H1 (cell line): ENCODE results near the gene DMRT1. TPM values are rescaled to one million over a fixed set of nuclear protein-coding genes. Genes with fewer than 3 reads are reported as not detected.

Source experiments
- BACH1 ChIP-seq: IDR thresholded peaks from 2 replicates; pipeline ENCODE4 v1.6.1; 2012; ENCODE audit warnings: low read length, improper control_type of control experiment
- EP300 ChIP-seq, 2 experiments: IDR thresholded peaks; 1 replicate in 1 of 2; 2 replicates in 1 of 2; pipeline ENCODE4 v1.6.1; 2011 to 2012; ENCODE audit warnings: low read depth in 2 of 2, low read length in 2 of 2, mild to moderate bottlenecking in 2 of 2, borderline replicate concordance in 1 of 2, inconsistent platforms in 1 of 2, moderate library complexity in 1 of 2
- HDAC2 ChIP-seq, 2 experiments: fragments of 300-600 bp in 1 of 2; sonication (generic) in 1 of 2; IDR thresholded peaks; 2 replicates each; pipeline ENCODE4 v1.6.1; 2011 to 2012; ENCODE audit warnings: low read depth in 2 of 2, low read length in 2 of 2, mild to moderate bottlenecking in 2 of 2, moderate library complexity in 2 of 2, borderline replicate concordance in 1 of 2, inconsistent platforms in 1 of 2
- JUND ChIP-seq: IDR thresholded peaks from 2 replicates; pipeline ENCODE4 v1.6.1; 2011; ENCODE audit warnings: mild to moderate bottlenecking, improper control_type of control experiment, low read length
- NANOG ChIP-seq: IDR thresholded peaks from 2 replicates; pipeline ENCODE4 v1.6.1; 2011; ENCODE audit warnings: low read length, low read depth, mild to moderate bottlenecking, inconsistent platforms; ENCODE audit not compliant: insufficient read depth, poor library complexity, severe bottlenecking
- PHF8 ChIP-seq: fragments of 200-600 bp; sonication (generic); conservative IDR thresholded peaks from 2 replicates; pipeline ENCODE4 v1.7.1; 2012; ENCODE audit warnings: low read depth, mild to moderate bottlenecking, inconsistent platforms, low read length, moderate library complexity
- POLR2A ChIP-seq, 2 experiments: IDR thresholded peaks; 1 replicate in 1 of 2; 2 replicates in 1 of 2; pipeline ENCODE4 v1.6.1; 2011; ENCODE audit warnings: low read depth in 2 of 2, low read length in 2 of 2, mild to moderate bottlenecking in 2 of 2; ENCODE audit errors: control extremely low read depth in 1 of 2
- RAD21 ChIP-seq, 2 experiments: IDR thresholded peaks in 1 of 2; conservative IDR thresholded peaks in 1 of 2; 2 replicates each; pipeline ENCODE4 v1.6.1; 2011; ENCODE audit warnings: low read depth in 2 of 2, low read length in 2 of 2, improper control_type of control experiment in 1 of 2, inconsistent platforms in 1 of 2, mild to moderate bottlenecking in 1 of 2, moderate library complexity in 1 of 2
- SIRT6 ChIP-seq: IDR thresholded peaks from one replicate; pipeline ENCODE4 v1.7.1; 2012; ENCODE audit warnings: low read length, inconsistent platforms
- SIX5 ChIP-seq: IDR thresholded peaks from 2 replicates; pipeline ENCODE4 v1.6.1; 2011; ENCODE audit warnings: mild to moderate bottlenecking, low read depth, low read length
- SP4 ChIP-seq: IDR thresholded peaks from 2 replicates; pipeline ENCODE4 v1.6.1; 2012; ENCODE audit warnings: low read length, inconsistent platforms
- TCF12 ChIP-seq: IDR thresholded peaks from 2 replicates; pipeline ENCODE4 v1.6.1; 2011; ENCODE audit warnings: low read depth, mild to moderate bottlenecking, low read length
- polyA plus RNA-seq, 7 experiments: library from polyadenylated mRNA; depleted of rRNA in 3 of 7; stranded (reverse) in 5 of 7; unstranded in 2 of 7; fragments of >200 nt in 5 of 7; fragments of 200-250 nt in 2 of 7; gene quantifications; 1 replicate in 5 of 7; 2 replicates in 1 of 7; 4 replicates in 1 of 7; pipeline versions ENCODE4 v1.2.1 to v1.2.3, GENCODE V29; 2011 to 2013; ENCODE audit warnings: missing spikeins in 2 of 7, mixed read lengths in 2 of 7
- total RNA-seq: library from RNA; stranded (reverse); fragmentation: NEBNext Ultra II Directional; extraction: Animal tissue kit (Norgen Biotek cat#: 25700); gene quantifications from 2 replicates; pipeline ENCODE4 v1.2.1, GENCODE V29; 2021
- TF ChIP-seq, protein P1 (sequence below), 3 experiments: IDR thresholded peaks; 1 replicate in 2 of 3; 2 replicates in 1 of 3; pipeline versions ENCODE4 v1.5.1 to v1.6.1; 2011; ENCODE audit warnings: low read length in 3 of 3, mild to moderate bottlenecking in 3 of 3, inconsistent platforms in 2 of 3, low read depth in 1 of 3, moderate library complexity in 1 of 3; ENCODE audit not compliant: insufficient read depth in 1 of 3; ENCODE audit errors: control extremely low read depth in 1 of 3

DMRT1 gene
- total and polyA plus RNA-seq, 2 of the 8 experiments (the other 6 are each of a cell fraction or from before 2014, with no cell fraction given) = 0.15 TPM; not detected in 1

DNA sequence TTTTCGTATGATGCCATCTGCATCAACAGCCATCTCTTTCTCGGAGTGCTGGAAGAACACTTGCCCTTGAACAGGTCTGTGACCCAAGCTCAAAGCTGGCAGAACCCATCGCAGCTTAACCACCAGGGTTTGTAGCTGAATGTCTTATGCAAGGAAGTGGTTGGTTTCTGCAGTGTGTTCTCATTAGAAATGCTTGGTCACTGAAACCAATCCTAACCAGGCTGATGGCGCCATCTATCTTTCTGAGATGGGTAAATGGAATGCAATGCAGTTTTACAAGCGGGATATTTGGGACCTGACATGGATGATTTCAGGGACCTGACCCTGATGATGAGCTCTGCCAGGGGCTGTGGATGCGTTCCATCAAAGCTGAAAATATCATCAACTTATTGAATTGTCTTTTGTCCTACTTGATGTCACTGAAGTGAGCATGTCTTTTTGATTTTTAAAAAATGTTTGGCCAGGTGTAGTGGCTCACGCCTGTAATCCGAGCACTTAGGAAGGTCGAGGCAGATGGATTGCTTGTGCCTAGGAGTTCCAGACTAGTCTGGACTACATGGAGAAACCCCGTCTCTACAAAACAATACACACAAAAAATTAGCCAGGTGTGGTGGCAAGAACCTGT, 163.7 kb downstream of the DMRT1 start (continued):
- TF ChIP-seq RAD21 (IDR thresholded peaks at IDR 0.05 in 1 of 2, conservative IDR thresholded peaks at IDR 0.05 in 1 of 2; ENCODE audit: low read depth in 2 of 2, low read length in 2 of 2) = peak; percentile 70 to 78
- TF ChIP-seq SIX5 = no peak
- TF ChIP-seq TCF12 = no peak
- no peak for TF ChIP-seq EP300 (IDR thresholded peaks at IDR 0.05; ENCODE audit: borderline replicate concordance in 1 of 2, low read depth in 2 of 2, low read length in 2 of 2)
- TF ChIP-seq NANOG = no peak
- TF ChIP-seq BACH1 = peak; percentile 97
- no peak for TF ChIP-seq HDAC2 (IDR thresholded peaks at IDR 0.05; ENCODE audit: borderline replicate concordance in 1 of 2, low read depth in 2 of 2, low read length in 2 of 2)
- no peak for TF ChIP-seq JUND
- no peak for TF ChIP-seq SP4
- no peak for TF ChIP-seq POLR2A (IDR thresholded peaks at IDR 0.05; ENCODE audit: control extremely low read depth in 1 of 2, low read depth in 2 of 2, low read length in 2 of 2)
- TF ChIP-seq, protein P1, sequence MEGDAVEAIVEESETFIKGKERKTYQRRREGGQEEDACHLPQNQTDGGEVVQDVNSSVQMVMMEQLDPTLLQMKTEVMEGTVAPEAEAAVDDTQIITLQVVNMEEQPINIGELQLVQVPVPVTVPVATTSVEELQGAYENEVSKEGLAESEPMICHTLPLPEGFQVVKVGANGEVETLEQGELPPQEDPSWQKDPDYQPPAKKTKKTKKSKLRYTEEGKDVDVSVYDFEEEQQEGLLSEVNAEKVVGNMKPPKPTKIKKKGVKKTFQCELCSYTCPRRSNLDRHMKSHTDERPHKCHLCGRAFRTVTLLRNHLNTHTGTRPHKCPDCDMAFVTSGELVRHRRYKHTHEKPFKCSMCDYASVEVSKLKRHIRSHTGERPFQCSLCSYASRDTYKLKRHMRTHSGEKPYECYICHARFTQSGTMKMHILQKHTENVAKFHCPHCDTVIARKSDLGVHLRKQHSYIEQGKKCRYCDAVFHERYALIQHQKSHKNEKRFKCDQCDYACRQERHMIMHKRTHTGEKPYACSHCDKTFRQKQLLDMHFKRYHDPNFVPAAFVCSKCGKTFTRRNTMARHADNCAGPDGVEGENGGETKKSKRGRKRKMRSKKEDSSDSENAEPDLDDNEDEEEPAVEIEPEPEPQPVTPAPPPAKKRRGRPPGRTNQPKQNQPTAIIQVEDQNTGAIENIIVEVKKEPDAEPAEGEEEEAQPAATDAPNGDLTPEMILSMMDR (IDR thresholded peaks at IDR 0.05; ENCODE audit: control extremely low read depth in 1 of 3, insufficient read depth in 1 of 3, low read depth in 1 of 3, low read length in 3 of 3) = peak in 2 of 3 experiments; percentile 75 to 76; a peak in 3 of 4 replicates
- no peak for TF ChIP-seq PHF8
- TF ChIP-seq SIRT6 = no peak
